H54 (cell line): ENCODE measurements around the gene CRYZ.
"Not testable (repeated sequence)": the region's sequence is repeated elsewhere in the genome, so short reads cannot be mapped to it uniquely, and the experiment has no call there.

Experiments
- DNase-seq: peaks from one replicate; pipeline ENCODE4 v3.0.0; 2011; ENCODE audit warnings: low spot score, mixed read lengths; ENCODE audit not compliant: insufficient read length
- FAIRE-seq: peaks from 3 replicates; lab custom pipeline; 2011; peaks lifted over from hg19 to GRCh38; lab: Jason Lieb, UNC
- POLR2A ChIP-seq: IDR thresholded peaks from 2 replicates; pipeline ENCODE4 v1.6.1; 2011; ENCODE audit warnings: low read depth, mild to moderate bottlenecking, low read length

CRYZ gene, protein sequence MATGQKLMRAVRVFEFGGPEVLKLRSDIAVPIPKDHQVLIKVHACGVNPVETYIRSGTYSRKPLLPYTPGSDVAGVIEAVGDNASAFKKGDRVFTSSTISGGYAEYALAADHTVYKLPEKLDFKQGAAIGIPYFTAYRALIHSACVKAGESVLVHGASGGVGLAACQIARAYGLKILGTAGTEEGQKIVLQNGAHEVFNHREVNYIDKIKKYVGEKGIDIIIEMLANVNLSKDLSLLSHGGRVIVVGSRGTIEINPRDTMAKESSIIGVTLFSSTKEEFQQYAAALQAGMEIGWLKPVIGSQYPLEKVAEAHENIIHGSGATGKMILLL

GRCh38 chr1:74732960-74733603, at the start of gene CRYZ, which contains the start of gene TYW3:
TSS of gene CRYZ (minus strand) at chr1:74733050. CDS start at chr1:74724821, 8,229 bp downstream.
TSS of gene TYW3 (plus strand) at chr1:74733152. CDS start at chr1:74733245, 93 bp downstream.
- peak; percentile 52 for DNase-seq
- TF ChIP-seq POLR2A: peak; percentile 54
- peak; percentile 89 for FAIRE-seq

GRCh38 chr1:74780594-74780993, 47.7 kb upstream of the CRYZ start:
- no peak for DNase-seq
- FAIRE-seq: no peak
- no peak for TF ChIP-seq POLR2A

GRCh38 chr1:74779750-74780149, 46.9 kb upstream of the CRYZ start:
- no peak for DNase-seq
- FAIRE-seq: no peak
- no peak for TF ChIP-seq POLR2A

- DNase-seq (no peak), FAIRE-seq (no peak)
- no peak for TF ChIP-seq POLR2A
Measured at GRCh38 chr1:74777525-74777924, 44.7 kb upstream of the CRYZ start.

GRCh38 chr1:74775735-74776134, 42.9 kb upstream of the CRYZ start:
- TF ChIP-seq POLR2A: no peak
- FAIRE-seq (no peak), DNase-seq (no peak)

DNA sequence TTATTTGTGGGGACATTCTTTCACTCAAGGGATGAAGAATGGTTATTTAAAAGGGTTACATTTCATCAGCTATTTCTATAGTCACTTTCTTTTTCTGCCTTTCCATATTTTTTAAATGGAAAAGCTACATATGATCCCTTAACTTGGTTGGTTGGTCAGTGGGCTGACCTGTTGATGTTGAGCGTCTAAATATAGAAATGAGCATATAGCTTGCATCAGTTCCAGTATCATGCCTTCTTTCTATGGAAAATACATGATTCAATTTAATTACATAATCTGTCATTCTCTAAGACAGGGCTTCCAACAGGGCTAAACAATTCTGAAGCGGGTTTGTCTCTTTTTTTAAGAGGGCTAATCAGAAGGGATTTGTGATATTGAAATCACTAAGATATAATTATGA, 40.7 kb upstream of the CRYZ start:
- no peak for FAIRE-seq
- no peak for DNase-seq
- TF ChIP-seq POLR2A: no peak

DNA sequence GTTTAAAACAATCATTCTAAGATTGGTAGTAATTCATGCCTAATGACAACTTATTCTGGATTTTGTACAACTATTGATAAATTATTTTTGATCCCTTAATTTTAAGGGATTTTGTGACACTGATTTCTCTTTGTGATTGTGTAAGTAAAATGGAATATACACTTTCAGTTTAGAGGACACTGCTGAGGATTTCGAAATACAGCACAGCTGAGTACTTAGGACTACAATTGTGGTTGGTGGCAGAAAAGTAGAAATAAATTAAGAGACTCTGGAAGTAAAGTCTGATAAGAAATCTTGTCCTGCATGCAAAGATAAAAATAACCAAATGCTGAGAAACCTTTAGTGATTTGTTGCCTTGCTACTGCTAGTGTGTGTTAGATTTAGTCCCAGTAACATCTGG, 40.1 kb upstream of the CRYZ start:
- no peak for DNase-seq
- TF ChIP-seq POLR2A: no peak
- no peak for FAIRE-seq

- peak; percentile 43 for FAIRE-seq
- no peak for TF ChIP-seq POLR2A
- peak; percentile 1 for DNase-seq
Measured at GRCh38 chr1:74771913-74772515, 39.2 kb upstream of the CRYZ start.

DNA sequence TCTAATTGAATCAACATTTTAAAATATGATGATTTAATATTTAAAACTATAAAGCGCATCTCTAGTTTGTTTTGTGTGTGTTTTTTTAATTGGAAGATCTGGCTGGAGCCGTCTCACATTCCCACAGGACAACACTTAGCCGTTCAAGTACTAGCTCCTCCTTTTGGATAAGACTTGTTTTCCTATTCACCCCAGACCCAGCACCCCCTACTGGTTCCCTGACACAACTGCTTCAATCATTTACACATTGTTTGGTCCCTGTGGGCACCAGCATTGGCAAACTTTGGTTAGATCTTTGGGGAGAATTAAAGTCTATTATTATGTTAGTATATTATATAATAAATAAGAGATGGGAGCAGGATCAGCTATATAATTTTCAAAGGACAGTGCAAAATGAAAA, 34.6 kb upstream of the CRYZ start:
- no peak for DNase-seq
- FAIRE-seq: no peak

DNA sequence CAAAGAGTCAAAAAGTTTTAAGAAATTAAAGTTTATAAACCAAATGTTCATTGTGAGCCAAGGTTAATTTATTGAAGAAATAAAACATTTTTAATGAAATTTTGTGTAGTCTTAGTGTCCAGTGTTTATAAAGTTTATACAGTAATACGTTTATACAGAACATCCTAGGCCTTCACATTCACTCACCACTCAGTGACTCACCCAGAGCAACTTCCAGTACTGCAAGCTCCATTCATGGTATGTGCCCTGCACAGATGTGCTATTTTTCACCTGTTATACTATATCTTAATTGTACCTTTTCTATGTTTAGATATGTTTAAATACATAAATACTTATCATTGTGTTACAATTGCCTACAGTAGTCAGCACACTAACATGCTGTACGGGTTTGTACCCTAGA, 33.7 kb upstream of the CRYZ start:
- FAIRE-seq (no peak), DNase-seq (no peak)
- no peak for TF ChIP-seq POLR2A

More for the DNA sequence above, 34.6 kb upstream of the CRYZ start:
- no peak for TF ChIP-seq POLR2A

- FAIRE-seq (no peak), DNase-seq (no peak)
- no peak for TF ChIP-seq POLR2A
Measured at GRCh38 chr1:74763807-74764206, 31.0 kb upstream of the CRYZ start.

DNA sequence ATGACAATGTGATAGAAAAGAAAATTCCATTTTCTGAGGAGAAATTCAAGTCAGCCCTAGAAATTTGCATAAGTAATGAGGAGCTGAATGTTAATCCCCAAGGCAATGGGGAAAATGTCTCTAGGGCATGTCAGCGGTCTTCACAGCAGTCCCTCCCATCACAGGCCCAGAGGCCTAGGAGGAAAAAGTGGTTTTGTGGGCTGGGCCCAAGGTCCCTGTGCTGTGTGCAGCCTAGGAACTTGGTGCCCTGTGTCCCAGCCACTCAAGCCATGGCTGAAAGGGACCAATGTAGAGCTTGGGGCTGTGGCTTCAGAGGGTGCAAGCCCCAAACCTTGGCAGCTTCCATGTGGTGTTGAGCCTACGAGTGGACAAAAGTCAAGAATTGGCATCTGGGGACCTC, 23.8 kb upstream of the CRYZ start:
- not testable (repeated sequence) for FAIRE-seq, DNase-seq

DNA sequence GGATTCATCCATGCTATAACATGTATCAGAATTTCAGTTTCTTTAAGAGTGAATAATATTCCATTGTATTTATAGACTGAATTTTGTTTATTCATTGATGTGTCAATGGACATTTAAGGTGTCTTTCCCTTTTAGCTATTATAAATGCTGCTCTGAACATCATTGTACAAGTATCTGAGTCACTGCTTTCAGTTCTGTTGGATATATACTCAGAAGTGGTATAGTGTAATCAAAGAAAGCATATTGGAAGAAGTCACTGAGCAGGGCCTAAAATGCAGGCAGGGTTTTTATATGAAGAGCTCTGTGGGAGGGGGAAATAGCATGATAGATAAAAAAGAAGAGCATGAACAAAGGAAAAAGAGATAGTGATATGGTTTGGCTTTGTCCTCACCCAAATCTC, 22.6 kb upstream of the CRYZ start:
- TF ChIP-seq POLR2A: no peak
- FAIRE-seq: no peak

GRCh38 chr1:74753104-74753503, 20.3 kb upstream of the CRYZ start:
- FAIRE-seq: no peak
- DNase-seq: no peak
- TF ChIP-seq POLR2A: no peak

More for the DNA sequence above, 22.6 kb upstream of the CRYZ start:
- no peak for DNase-seq

- no peak for TF ChIP-seq POLR2A
- FAIRE-seq (no peak), DNase-seq (no peak)
Measured at GRCh38 chr1:74748960-74749359, 16.1 kb upstream of the CRYZ start.

- not testable (repeated sequence) for FAIRE-seq
Measured at GRCh38 chr1:74745247-74745646, 12.4 kb upstream of the CRYZ start.

GRCh38 chr1:74740307-74740980, 7.6 kb upstream of the CRYZ start:
- FAIRE-seq, DNase-seq: not testable (repeated sequence)

More at GRCh38 chr1:74745247-74745646, 12.4 kb upstream of the CRYZ start:
- DNase-seq: not testable (repeated sequence)
